ENCODE measurements around the gene ADAP1. TPM values are rescaled to one million over a fixed set of nuclear protein-coding genes. Genes with fewer than 3 reads are reported as not detected.

ADAP1 gene
- total and polyA plus RNA-seq, 11 donors, result 3.1 to 16.5 (median 12.0) TPM

DNA sequence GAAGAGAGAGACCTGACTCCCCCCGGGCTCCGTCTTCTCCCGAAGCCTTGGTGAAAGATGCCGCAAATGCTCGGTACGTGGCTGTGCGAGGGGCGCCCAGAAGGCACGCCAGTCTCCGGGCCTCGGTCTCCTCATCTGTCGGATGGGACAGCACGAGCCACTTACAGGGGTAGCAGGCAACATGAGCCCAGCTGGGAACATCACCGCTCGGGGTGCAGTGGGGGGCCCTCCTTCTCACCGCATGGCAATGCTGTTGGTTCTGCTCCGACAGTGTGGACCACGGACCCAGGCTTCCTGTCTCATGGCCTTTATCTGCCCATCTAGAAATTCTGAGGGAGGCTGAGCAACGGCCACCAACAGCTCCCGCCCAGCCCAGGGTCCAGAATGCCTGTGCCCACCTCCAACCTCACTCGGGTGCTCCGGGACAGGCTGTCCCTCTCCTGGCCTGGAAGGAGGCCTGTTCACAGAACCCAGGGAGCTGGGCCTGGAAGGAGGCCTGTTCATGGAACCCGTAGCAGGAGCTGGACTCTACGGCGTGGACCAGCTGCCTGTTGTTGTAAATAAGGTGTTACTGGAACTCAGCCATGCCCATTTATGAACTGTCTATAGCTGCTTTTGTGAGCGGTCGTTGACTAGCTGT, 15.8 kb downstream of the ADAP1 start:
- no peaks in the 10 kb centered on the region for H3K36me3 ChIP-seq
- intact Hi-C loops (cut with DNase I), result no loop called here
- H3K4me3 ChIP-seq, result no peak overlapping the region
- no peaks in the 10 kb centered on the region for H3K27me3 ChIP-seq
- peaks cover 0 to 9% (median 0%) of the 10 kb centered on the region in 12 donors for H3K9me3 ChIP-seq
- H3K4me1 ChIP-seq, result peaks cover 0 to 14% (median 0%) of the 10 kb centered on the region in 12 donors
- ATAC-seq (no peak), DNase-seq (peak in 3 of 5 donors; percentile 13 to 42 (median 20))
- H3K27ac ChIP-seq, result no peak overlapping the region
- 93 to 97% (median 95%) methylated on average over 26 to 27 of the region's 27 CpGs for WGBS, 4 donors
- TF ChIP-seq POLR2A (IDR thresholded peaks at IDR 0.05), result no peak
- TF ChIP-seq, protein P1, sequence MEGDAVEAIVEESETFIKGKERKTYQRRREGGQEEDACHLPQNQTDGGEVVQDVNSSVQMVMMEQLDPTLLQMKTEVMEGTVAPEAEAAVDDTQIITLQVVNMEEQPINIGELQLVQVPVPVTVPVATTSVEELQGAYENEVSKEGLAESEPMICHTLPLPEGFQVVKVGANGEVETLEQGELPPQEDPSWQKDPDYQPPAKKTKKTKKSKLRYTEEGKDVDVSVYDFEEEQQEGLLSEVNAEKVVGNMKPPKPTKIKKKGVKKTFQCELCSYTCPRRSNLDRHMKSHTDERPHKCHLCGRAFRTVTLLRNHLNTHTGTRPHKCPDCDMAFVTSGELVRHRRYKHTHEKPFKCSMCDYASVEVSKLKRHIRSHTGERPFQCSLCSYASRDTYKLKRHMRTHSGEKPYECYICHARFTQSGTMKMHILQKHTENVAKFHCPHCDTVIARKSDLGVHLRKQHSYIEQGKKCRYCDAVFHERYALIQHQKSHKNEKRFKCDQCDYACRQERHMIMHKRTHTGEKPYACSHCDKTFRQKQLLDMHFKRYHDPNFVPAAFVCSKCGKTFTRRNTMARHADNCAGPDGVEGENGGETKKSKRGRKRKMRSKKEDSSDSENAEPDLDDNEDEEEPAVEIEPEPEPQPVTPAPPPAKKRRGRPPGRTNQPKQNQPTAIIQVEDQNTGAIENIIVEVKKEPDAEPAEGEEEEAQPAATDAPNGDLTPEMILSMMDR (IDR thresholded peaks at IDR 0.05), result no peak

DNA sequence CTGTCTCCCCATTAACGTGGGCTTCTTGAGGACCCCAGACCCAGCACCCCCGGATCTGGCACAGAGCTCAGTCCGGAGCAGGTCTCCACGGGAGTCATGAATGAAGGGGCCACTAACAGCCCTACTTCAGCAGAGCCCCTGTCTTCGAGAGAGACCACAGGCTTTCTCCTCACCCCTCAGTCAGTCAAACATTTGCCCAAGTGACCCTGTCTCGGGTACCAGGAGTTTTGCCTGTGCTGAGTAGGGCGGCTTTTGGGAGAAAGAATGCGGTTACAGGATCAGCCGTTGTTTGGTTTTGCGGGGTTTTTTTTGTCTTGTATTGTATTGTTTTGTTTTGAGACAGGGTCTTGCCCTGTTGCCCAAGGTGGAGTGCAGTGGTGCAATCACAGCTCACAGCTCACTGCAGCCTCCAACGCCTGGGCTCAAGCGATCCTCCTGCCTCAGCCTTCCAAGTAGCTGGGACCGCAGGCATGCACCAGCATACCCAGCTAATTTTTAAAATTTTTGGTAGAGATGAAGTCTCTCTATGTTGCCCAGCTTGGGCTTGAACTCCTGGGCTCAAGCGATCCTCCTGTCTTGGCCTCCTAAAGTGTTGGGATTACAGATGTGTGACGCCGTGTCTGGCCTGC, 16.5 kb downstream of the ADAP1 start:
- Histone ChIP-seq H3K4me1 (peaks cover 0 to 14% (median 0%) of the 10 kb centered on the region in 12 donors), H3K27me3 (no peaks in the 10 kb centered on the region), H3K27ac (no peak overlapping the region), H3K4me3 (no peak overlapping the region), H3K9me3 (peaks cover 0 to 9% (median 0%) of the 10 kb centered on the region in 12 donors), H3K36me3 (no peaks in the 10 kb centered on the region)
- 88 to 94% (median 91%) methylated on average over 16 of the region's 16 CpGs for WGBS, 4 donors
- ATAC-seq (no peak), DNase-seq (peak in 1 of 5 donors; percentile 2)
- intact Hi-C loops (cut with DNase I), result no loop called here
- TF ChIP-seq, protein P1 (IDR thresholded peaks at IDR 0.05), result no peak
- no peak for TF ChIP-seq POLR2A (IDR thresholded peaks at IDR 0.05)

DNA sequence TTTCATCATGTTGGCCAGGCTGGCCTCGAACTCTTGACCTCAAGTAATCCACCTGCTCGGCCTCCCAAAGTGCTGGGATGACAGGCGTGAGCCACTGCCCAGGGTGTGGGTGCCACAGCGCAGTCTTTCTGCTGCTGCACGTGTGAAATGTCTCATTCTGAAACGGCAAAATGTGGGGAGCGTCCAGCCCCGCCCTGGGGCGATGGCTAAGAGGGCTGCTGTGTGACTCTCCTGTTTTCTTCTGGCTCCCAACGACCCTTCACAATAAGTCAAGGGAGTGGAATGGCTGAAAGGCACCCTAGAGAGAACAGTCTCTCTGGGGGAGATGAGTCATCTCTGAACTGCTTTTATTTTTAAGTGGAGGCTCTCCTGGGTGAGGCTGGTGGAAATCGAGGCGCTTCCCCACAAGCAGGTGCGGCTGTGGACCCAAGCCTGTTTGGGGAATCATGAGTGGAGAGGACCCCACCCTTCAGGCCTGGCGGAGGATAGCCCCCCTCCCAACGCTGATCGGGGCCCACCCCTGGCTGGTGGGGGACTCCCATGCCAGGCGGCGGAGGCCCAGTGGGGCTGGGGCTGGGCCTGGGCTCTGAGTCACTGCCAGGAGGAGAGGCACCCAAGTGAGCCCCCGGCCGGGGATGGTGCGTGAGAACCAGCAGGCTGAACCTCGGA, 18.0 kb downstream of the ADAP1 start:
- Histone ChIP-seq H3K27me3 (no peaks in the 10 kb centered on the region), H3K4me3 (no peak overlapping the region), H3K4me1 (peaks cover 0 to 17% (median 0%) of the 10 kb centered on the region in 12 donors), H3K36me3 (no peaks in the 10 kb centered on the region), H3K9me3 (peaks cover 0 to 9% (median 0%) of the 10 kb centered on the region in 12 donors), H3K27ac (no peak overlapping the region)
- WGBS, 4 donors, result 85 to 87% (median 86%) methylated on average over 13 to 22 of the region's 22 CpGs
- intact Hi-C loops (cut with DNase I), result no loop called here
- peak in 3 of 5 donors; percentile 17 to 63 (median 18) for DNase-seq
- TF ChIP-seq POLR2A (IDR thresholded peaks at IDR 0.05), result no peak
- TF ChIP-seq, protein P1 (IDR thresholded peaks at IDR 0.05), result no peak
- no peak for ATAC-seq

DNA sequence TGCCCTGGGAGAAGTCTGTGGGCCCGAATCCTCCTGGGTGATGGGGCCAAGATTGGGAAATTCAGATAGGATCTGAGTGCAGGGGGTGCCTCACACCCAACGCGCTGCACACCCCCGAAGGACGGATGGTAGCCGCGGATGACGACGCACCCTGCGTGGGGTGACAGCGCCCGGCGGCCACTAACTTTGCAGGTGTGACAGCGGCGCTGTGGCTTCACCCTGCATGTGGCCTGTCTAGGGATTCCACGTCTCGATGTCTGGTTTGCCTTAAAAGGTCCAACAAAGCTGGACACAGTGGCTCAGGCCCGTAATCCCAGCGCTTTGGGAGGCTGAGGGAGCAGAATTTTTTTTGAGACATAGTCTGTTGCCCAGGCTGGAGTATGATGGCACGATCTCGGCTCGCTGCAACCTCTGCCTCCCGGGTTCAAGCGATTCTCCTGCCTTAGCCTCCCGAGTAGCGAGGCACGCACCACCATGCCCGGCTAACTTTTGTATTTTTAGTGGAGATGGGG, 18.6 kb downstream of the ADAP1 start:
- H3K27ac ChIP-seq, result no peak overlapping the region
- no peaks in the 10 kb centered on the region for H3K27me3 ChIP-seq
- no peaks in the 10 kb centered on the region for H3K36me3 ChIP-seq
- intact Hi-C loops (cut with DNase I), result no loop called here
- peaks cover 0 to 11% (median 0%) of the 10 kb centered on the region in 12 donors for H3K4me1 ChIP-seq
- 90 to 94% (median 92%) methylated on average over 28 of the region's 28 CpGs for WGBS, 4 donors
- DNase-seq, result peak in 2 of 5 donors; percentile 7 to 28
- TF ChIP-seq, protein P1 (IDR thresholded peaks at IDR 0.05), result no peak
- TF ChIP-seq POLR2A (IDR thresholded peaks at IDR 0.05), result no peak
- no peak overlapping the region for H3K4me3 ChIP-seq
- peaks cover 0 to 7% (median 0%) of the 10 kb centered on the region in 12 donors for H3K9me3 ChIP-seq
- ATAC-seq, result no peak

All from heart left ventricle (tissue), 16 donors.